HG03045 (cell line): Measurements from ENCODE around the gene MTSS2.
"Not testable (repeated sequence)": the region's sequence is repeated elsewhere in the genome, so short reads cannot be mapped to it uniquely, and the experiment has no call there.

ENCODE experiments used
- ATAC-seq: cut with Tn5 transposase; IDR thresholded peaks from one replicate; pipeline ENCODE4 v1.9.1; 2021; ENCODE audit warnings: mild to moderate bottlenecking, moderate library complexity; ENCODE audit not compliant: unreplicated experiment

The MTSS2 gene

DNA sequence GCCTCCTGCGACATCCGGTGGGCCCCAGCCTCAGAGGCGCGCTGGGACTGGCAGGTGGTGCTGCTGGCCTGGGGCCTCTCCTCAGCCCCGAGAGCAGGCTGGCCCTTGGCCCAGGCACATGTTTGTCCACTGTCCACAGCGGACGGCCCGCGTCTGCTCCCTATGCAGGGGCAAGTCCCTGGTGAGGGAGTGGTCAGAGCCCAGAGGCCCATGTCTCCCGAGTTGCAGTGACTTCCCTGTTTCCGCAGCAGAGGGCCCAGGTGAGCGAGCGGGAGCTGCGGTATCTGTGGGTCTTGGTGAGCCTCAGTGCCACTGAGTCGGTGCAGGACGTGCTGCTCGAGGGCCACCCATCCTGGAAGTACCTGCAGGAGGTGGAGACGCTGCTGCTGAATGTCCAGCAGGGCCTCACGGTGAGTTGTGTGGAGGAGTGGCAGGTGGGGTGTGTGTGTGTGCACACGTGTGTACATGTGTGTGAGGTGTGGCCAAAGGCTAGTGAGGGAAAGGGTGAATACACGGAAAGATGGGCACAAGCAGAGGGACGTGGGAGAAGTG is 29.1 kb downstream of the MTSS2 start:
- ATAC-seq, result no peak

DNA sequence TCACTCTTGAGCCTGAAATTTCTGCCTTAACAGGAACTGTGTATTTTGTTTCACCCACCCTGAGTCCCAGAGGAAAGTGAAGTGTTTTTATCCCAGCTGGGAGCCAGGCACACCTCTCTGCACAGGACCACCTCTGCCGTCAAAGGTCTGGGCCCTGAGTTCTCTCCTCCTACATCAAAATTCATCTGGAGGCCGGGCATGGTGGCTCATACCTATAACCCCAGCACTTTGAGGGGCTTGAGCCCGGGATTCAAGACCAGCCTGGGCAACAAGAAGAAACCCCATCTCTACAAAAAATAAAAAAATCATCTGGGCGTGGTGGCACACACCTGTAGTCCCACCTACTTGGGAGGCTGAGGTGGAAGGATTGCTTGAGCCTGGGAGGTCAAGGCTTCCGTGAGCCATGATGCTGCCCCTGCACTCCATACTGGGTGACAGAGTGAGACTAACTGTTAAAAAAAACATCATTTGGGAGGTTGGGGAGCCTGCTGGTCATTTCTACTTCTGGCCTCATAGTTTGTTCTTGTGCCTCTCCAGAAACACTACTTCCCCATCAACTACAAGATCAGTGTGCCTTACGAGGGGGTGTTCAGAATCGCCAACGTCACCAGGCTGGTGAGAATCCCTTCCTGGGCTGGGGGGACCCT is 29.7 kb downstream of the MTSS2 start:
- no peak for ATAC-seq

DNA sequence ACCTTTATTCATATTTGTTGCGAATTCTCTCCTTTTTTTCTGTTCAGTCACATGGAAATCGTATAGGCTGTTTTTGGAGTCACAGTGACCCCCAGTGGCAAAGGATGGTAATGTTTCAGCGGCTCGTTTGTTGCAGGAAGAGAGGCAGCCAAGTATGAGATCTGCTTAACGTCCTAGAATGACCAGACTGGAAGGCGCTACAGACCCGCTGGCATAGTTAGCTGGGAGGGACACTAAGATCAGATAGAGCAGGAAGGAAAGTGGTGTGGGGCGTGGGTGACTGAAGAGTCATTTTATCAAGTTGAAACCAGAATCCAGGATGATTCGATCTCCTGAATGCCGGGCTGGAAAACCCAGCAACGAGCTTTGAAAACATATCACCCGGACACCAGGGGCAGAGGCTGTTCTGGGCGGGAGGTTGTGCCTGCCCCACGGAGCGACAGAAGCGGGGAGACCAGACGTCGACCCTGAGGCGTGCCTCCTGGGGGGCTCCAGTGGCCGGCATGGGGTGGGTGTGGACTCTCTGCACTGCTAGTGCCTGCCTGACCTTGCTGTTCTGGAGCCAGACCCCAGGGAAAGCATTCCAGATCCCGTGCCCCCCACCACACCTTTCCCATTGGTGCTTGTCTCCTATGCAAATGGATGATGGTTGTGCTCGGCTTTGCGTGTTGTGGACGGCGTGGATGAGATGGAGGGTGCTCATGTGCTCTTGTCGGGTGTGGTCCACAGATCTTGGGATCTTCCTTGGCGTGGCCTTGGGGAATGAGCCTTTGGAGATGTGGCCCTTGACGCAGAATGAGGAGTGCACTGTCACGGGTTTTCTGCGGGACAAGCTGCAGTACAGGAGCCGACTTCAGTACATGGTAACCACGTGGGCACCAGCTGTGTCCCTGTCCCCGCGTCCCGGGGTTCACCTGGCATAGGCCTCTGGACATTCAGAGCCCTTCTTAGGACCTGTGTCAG is 31.8 kb downstream of the MTSS2 start:
- ATAC-seq, result no peak

DNA sequence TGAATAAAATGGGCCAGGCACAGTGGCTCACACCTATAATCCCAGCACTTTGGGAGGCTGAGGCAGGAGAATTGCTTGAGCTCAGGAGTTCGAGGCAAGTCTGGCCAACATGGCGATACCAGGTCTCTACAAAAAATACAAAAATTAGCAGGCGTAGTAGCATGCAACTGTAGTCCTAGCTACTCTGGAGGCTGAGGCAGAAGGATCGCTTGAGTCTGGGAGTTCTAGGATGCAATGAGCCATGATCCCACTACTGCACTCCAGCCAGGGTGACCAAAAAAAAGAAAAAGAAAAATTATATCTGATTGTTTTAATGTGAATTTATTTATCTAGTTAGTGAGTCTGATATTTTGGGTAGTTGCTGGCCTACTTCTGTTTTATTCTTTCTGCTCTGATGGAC is 32.4 kb downstream of the MTSS2 start:
- no peak for ATAC-seq

- no peak for ATAC-seq
Measured at GRCh38 chr16:70652322-70652721, 33.5 kb downstream of the MTSS2 start.

DNA sequence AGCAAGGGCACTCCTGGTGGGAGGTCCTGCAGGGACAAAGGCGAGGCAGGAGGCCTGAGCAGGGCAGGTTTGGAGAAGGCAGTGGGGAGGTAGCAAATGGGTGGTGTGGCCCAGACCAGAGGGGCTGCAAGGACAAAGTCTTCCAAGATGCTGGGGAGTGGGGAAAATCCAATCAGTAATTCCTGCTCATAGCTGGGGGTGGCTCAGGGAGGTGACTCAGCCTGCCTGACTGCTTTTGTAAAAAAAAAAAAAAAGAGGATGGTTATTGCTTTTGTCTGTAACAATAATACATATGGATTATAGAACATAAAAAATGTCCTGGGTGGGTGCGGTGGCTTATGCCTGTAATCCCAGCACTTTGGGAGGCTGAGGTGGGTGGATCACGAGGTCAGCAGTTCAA is 34.3 kb downstream of the MTSS2 start:
- ATAC-seq, result no peak

DNA sequence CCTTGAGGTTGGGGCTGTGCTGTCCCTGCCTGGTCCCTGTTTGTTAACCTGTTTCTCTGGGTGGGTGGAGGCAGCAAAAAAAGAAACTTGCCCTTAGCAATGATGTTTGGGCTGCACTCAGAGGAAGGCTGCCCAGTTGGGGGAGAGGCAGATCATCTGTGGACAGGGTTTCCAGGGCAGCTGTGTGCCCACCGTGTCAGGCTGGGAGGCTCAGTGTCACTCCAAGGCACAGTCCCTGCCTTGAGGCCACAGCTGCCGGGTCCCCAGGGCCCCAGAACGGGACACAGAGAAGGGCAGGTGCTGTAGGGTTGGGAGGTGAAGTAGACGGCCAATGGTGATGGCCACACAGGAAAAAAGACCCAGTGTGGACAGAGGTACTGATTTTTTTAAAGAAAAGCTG is 35.6 kb downstream of the MTSS2 start:
- ATAC-seq, result no peak

- no peak for ATAC-seq
Measured at GRCh38 chr16:70649300-70649699, 36.6 kb downstream of the MTSS2 start.

DNA sequence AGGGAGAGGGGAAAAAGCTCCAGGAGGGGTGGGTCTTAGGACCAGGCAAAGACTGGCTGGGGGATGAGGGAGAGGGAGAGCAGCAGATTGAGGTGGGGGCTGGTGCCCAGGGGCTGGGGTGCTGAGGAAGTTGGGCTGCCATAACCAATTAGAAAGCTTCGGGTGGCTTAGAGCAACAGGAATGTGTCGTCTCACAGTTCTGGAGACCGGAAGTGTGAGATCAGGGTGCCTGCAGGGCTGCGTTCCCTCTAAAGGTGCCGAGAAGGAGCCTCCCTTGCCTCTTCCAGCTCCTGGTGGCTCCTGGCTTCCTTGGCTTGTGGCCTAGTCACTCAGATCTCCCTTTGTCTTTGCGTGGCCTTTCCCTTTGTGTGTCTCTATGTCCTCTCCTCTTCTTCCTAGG is 37.2 kb downstream of the MTSS2 start:
- no peak for ATAC-seq

- no peak for ATAC-seq
Measured at GRCh38 chr16:70647441-70648359, 38.2 kb downstream of the MTSS2 start.

GRCh38 chr16:70646260-70647241 is 39.3 kb downstream of the MTSS2 start, which contains the start of gene IL34:
IL34 (plus strand) TSS chr16:70646559; CDS start chr16:70646948, 389 bp downstream.
- no peak for ATAC-seq

DNA sequence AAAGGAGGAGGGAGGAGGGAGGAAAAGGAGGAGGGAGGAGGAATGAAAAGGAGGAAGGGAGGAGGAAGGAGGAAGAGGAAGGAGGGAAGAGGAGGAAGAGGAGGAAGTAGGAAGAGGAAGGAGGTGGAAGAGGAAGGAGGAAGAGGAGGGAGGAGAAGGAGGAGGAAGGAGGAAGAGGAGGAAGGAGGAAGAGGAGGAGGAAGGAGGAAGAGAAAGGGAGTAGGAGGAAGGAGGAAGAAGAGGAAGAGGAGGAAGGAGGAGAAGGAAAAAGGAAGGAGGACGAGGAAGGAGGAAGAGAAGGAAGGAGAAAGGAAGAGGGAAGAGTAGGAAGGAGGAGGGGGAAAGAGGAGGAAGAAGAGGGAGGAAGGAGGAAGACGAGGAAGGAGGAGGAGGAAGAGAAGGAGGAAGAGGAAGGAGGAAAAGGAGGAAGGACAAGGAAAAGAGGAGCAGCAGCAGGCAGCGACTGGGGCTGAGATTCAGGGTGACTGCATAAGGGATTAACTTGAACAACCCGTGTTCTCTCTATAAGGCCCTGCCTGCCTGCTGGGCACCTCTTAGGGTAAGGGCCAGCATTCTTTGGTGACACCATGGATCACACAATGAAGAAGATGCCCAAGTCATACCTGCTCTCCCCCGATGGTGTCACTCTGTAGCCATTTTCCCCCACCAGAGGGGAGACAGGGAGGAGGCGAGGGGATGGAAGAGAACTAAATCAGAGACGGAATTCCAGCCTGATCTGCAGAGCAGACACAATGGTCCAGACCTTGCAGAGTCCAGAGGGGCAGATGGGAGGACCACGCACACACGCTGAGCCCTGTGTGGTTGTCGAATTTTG is 40.9 kb downstream of the MTSS2 start:
- no peak for ATAC-seq

- ATAC-seq, result not testable (repeated sequence)
Measured at GRCh38 chr16:70643264-70643663, 42.6 kb downstream of the MTSS2 start.

DNA sequence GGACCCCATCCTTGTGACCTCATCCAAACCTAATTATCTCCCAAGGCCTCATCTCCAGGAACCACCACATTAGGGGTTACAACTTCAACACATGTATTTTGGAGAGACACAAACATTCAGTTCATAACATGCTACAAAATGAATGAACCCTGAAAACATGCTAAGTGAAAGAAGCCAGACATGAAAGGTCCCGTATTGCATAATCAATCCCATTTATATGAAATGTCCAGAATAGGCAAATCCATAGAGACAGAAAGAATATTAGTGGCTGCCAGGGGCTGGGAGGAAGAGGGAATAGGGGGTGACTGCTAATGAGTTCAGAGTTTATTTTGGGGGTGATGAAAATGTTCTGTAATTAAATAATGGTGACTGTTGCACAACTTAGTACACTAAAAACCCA is 43.2 kb downstream of the MTSS2 start:
- no peak for ATAC-seq

DNA sequence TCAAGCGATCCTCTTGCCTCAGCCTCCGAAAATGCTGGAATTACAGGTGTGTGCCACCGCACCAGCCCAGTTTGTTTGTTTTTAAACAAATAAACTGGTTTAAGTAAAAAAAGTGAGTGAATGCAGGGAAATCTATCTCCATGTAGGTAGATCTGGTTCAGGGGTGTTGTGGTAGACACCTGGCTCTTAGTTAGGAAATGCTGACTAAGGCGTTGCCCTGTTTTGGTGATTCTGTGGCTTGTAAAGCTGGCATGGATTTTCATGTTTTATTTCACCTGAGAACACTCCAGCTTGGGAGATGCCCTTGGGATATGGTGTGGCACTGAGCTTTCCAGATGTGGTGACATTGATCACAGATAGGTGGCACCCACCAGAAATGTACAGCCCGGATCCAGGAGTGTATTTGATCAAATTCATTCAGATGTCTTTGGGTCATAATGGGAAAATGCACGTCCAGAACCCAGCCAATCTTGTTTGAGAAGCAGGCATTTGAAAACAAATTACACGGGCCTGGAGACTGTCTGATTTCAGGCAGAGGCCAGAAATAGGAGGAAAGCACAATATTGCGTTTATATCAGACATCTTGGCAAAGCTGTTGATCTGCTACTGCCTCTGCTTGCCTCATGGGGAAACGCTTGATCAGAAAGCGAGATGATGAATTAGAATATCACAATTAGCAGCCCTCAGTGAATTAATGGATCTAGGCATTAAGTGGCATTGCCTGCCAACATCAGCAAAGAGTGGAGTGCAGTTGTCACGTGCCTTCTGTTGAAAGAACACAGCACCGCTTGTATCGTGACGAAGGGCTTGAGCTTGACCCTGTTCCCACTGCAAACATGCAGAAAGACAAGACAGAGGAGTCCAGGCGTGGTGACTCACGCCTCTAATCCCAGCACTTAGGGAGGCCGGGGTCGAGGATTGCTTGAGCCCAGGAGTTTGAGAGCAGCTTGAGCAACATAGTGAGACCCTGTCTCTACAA is 46.8 kb downstream of the MTSS2 start:
- no peak for ATAC-seq
